HG03108 (cell line): Measurements from ENCODE around the gene TMEM178B.
"Not testable (repeated sequence)": the region's sequence is repeated elsewhere in the genome, so short reads cannot be mapped to it uniquely, and the experiment has no call there.

Experiments used
- ATAC-seq: cut with Tn5 transposase; IDR thresholded peaks from one replicate; pipeline ENCODE4 v1.9.1; 2021; ENCODE audit warnings: moderate library complexity; ENCODE audit not compliant: unreplicated experiment

TMEM178B gene

GRCh38 chr7:141300816-141301215 is 227.0 kb downstream of the TMEM178B start:
- no peak for ATAC-seq

GRCh38 chr7:141301544-141301943 is 227.7 kb downstream of the TMEM178B start:
- no peak for ATAC-seq

DNA sequence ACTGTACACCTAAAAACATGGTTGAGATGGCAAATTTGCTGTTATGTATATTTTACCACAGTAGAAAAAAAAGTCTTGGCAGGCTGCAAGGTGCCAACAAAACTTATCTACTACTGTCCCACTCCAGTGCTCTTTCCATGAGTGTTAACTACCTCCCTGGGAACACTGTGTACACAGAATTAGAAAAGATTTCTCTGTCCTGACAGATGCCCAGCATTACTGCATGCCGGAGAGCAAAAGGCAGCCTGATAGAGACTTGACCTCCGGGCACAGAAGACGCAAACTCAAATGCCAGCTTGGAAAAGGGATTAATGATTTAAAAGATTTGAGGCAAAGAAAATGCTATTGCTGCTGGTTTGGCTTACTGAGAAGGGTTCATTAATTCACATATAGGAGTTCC is 228.8 kb downstream of the TMEM178B start:
- ATAC-seq = no peak

- no peak for ATAC-seq
Observed at GRCh38 chr7:141304291-141304690, 230.4 kb downstream of the TMEM178B start.

GRCh38 chr7:141306081-141306480 is 232.2 kb downstream of the TMEM178B start:
- no peak for ATAC-seq

DNA sequence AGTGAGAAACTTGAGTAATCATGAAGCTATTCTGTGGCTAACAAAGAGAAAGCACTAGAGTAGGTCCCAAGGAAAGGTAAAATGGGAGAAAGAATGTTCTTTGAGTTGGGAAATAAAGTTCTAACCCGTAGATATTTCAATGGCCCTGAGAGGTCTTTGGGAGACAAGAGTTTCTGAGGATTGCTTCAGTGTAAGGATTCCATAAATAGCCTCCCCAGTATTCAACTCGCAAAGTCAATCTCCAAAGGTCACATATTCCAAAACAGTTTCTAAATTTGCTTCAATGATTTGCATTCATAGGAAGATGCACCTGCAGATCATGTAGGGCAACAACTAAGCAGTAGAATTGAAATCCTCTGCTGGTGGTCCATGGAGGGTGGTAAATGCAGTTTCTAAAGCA is 238.5 kb downstream of the TMEM178B start:
- ATAC-seq = no peak

DNA sequence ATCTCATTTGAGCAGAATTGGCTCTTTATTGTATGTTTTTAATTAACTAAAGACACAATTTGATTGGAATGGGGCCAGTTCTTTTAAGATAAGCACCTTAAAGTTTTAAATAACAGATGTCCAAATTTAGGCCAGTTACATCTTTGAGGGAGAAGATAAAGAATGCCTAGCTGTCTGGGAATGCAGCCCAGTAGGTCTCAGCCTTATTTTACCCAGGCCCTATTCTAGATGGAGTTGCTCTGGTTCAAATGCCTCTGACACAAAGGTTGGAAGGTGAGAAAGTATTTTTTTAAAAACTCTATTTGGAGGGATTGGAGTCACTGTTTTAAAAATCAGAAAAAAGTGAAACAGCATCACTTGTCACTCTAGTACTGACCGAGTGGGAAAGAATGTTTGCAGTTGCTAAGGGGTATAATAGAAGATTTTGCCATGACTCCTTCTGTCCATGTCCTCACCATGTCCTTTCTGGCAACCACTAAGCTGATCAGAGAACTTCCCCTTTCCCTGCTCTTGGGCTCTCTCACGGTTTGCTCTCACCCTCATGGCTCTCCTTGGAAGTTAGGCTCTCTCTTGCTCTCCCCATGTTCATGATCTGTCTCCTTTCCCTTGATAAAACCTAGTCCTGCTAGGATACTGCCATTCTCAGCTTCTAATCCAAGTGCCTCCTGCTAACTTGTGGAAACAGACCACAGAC is 239.1 kb downstream of the TMEM178B start:
- ATAC-seq = no peak

- no peak for ATAC-seq
Observed at GRCh38 chr7:141313896-141314295, 240.0 kb downstream of the TMEM178B start.

- ATAC-seq = no peak
Observed at GRCh38 chr7:141317033-141317585, 243.2 kb downstream of the TMEM178B start.

DNA sequence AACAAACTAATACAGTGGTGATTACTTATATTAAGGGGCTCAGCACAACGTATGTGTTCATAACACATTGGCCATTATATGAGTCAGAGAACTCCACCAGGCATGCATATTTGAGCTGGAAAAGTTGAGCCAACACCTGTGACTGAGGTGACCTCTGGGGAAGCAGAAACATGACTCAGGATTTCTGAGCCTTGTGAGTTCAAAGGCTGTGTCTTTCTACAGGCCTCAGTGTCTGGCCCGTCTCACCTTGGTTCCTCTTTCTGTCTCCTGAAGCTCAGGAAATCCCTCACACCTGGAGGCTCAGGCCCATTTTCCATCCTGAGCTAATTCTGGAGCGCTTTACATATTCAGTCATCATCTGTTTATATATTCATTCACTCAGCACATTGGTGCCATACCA is 246.4 kb downstream of the TMEM178B start:
- ATAC-seq = no peak

- ATAC-seq = no peak
Observed at GRCh38 chr7:141322383-141322782, 248.5 kb downstream of the TMEM178B start.

DNA sequence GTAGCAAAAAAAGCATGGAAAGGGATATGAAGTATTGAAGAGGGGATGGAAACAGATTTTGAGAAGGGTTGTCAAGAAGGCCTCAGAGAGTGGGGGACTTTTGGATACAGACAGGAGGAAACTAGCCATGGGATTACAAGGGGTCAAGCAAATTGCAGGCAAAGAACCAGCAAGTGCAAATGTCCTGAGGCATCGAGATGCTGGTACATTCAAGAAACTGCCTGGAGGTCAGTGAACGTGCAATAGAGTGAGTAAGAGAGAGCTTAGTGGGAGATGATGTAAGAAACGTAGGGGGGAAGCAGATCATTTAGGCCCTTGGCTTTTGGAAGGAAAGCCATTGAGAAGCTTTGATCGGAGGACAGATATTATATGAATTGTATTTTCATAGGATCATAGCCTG is 250.0 kb downstream of the TMEM178B start:
- no peak for ATAC-seq

- no peak for ATAC-seq
Observed at GRCh38 chr7:141324870-141325269, 251.0 kb downstream of the TMEM178B start.

GRCh38 chr7:141325275-141325674 is 251.4 kb downstream of the TMEM178B start:
- no peak for ATAC-seq

- no peak for ATAC-seq
Observed at GRCh38 chr7:141328290-141328689, 254.4 kb downstream of the TMEM178B start.

GRCh38 chr7:141330285-141330684 is 256.4 kb downstream of the TMEM178B start:
- ATAC-seq = not testable (repeated sequence)

- no peak for ATAC-seq
Observed at GRCh38 chr7:141333459-141333858, 259.6 kb downstream of the TMEM178B start.

DNA sequence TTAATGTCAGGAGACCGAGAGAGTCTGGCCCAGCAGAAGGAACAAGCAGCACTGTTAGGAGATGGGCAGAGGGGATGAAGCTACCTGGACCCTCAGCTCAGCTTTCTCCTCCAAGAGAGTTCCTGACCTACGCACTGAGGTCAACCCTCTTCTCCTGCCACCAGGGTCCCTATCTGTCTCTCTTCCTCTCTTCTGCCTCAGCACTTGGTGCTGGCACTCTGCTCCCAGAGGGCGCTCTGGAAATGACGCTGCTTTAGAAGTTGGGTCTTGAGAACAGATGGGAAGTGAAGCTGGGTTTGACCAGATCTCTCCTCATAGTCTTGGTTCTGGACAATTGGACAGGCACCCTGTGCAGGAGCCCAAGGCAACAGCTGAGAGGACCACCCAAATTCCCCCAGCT is 261.3 kb downstream of the TMEM178B start:
- ATAC-seq = no peak

DNA sequence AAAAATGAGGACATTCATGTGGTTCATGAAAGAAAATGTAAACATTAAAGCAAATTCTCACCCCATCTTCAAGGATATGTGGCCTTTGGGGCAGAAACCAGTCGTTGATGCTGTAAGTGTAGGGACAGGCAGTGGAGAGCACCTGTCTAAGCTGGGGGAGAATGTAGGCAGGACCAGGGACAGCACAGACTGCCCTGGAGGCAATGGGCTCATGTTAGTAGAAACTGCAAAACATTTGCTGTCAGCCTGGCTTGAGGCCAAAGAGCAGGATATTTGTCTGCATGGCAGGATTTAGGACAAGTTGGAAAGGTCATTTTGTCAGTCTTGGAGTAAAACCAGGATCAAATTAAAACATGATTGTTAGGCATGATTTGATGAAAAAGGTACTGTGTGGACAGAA is 265.7 kb downstream of the TMEM178B start:
- no peak for ATAC-seq

- ATAC-seq = no peak
Observed at GRCh38 chr7:141340991-141341390, 267.1 kb downstream of the TMEM178B start.

DNA sequence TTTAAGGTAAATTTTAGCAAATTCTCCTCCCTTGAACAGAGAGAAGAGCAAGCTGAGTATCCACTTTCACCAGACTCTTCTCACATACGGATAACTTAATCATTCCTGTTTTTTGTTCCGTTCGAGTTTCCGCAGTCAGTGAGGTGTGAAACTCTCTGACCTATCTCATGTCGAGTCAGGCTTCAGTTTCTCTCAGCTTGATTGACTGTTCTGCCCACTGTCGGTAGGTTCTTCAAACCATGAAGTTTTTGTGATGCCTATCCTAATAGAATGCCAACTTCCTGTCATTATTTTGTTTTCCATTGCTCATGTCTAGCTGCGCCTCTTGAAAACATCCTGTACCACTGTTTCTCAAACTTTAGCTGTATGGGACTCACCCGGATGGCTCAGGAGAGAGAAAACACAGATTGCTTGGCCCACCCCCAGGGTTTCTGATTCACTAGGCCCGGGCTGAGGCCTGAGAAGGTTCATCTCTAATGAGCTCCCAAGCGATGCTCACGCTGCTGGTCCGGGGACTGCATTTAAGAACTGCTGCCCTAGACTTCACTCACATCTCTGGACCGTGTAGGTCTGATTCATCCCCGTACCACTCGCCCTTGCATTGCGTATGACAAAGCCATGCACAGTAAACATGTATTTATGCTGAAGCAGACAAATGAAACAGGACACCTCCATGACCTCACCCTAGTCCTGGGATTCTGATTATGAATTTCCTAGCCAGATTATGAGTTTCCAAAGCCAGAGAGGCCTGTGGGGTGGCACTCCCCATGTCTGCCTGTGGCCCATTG is 269.0 kb downstream of the TMEM178B start:
- no peak for ATAC-seq
